ENCODE results near the gene ZMIZ1.

DNA sequence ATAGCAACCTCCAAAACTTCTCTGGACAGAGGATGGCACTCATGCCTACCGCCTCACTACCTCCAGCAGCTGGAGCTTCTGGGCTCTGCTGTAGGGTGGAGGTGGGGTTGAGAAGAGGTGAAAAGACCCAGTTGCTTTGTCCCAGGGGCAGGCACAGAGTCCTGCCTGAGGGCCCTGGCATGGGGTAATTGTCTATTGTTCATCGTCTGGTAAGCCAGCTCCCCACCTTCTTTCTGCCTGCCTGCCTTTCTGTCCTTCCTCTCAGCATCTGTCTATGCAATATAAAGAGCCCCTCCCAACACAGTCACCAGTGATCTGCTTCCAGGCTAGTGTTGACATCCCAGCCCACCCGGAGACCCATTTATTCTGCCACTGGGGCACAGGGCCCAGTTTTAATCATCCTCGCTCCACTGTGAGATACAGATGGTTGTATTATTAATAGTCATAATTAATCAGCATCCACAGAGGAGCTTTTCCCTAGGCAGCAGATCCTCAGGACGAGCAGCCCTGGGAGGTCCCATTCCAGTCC is 39.0 kb downstream of the ZMIZ1 start:
- TF ChIP-seq POLR2AphosphoS5 (IDR thresholded peaks at IDR 0.05; ENCODE audit: low read depth, low read length) (no peak), SIN3A (IDR thresholded peaks at IDR 0.05; ENCODE audit: borderline replicate concordance, insufficient read depth, low read length) (no peak), TAF1 (IDR thresholded peaks at IDR 0.05; ENCODE audit: borderline replicate concordance, insufficient read depth, low read length) (no peak), FOXP2 (optimal IDR thresholded peaks at IDR 0.05; ENCODE audit: borderline replicate concordance, extremely low read depth, extremely low read length, insufficient read depth) (no peak)
- TF ChIP-seq, protein P1, sequence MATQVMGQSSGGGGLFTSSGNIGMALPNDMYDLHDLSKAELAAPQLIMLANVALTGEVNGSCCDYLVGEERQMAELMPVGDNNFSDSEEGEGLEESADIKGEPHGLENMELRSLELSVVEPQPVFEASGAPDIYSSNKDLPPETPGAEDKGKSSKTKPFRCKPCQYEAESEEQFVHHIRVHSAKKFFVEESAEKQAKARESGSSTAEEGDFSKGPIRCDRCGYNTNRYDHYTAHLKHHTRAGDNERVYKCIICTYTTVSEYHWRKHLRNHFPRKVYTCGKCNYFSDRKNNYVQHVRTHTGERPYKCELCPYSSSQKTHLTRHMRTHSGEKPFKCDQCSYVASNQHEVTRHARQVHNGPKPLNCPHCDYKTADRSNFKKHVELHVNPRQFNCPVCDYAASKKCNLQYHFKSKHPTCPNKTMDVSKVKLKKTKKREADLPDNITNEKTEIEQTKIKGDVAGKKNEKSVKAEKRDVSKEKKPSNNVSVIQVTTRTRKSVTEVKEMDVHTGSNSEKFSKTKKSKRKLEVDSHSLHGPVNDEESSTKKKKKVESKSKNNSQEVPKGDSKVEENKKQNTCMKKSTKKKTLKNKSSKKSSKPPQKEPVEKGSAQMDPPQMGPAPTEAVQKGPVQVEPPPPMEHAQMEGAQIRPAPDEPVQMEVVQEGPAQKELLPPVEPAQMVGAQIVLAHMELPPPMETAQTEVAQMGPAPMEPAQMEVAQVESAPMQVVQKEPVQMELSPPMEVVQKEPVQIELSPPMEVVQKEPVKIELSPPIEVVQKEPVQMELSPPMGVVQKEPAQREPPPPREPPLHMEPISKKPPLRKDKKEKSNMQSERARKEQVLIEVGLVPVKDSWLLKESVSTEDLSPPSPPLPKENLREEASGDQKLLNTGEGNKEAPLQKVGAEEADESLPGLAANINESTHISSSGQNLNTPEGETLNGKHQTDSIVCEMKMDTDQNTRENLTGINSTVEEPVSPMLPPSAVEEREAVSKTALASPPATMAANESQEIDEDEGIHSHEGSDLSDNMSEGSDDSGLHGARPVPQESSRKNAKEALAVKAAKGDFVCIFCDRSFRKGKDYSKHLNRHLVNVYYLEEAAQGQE (IDR thresholded peaks at IDR 0.05; ENCODE audit: insufficient read depth in 1 of 2, low read depth in 2 of 2, low read length in 2 of 2), result no peak
